ENCODE data around the gene OR2S2. TPM values are rescaled to one million over a fixed set of nuclear protein-coding genes. Genes with fewer than 3 reads are reported as not detected.
"Not testable (repeated sequence)": the region's sequence is repeated elsewhere in the genome, so short reads cannot be mapped to it uniquely, and the experiment has no call there.

The OR2S2 gene
- total RNA-seq, 1 donor from 2014 or later: not detected

- no peak for DNase-seq
Measured at GRCh38 chr9:35933550-35934067, 24.3 kb downstream of the OR2S2 start.

- DNase-seq: no peak
Measured at GRCh38 chr9:35932735-35933134, 25.2 kb downstream of the OR2S2 start.

- no peak for DNase-seq
Measured at GRCh38 chr9:35930989-35931388, 27.0 kb downstream of the OR2S2 start.

GRCh38 chr9:35930521-35930920 is 27.4 kb downstream of the OR2S2 start:
- no peak for DNase-seq

- DNase-seq: no peak
Measured at GRCh38 chr9:35929453-35929718, 28.6 kb downstream of the OR2S2 start.

- no peak for DNase-seq
Measured at GRCh38 chr9:35928591-35929452, 29.1 kb downstream of the OR2S2 start.

- peak; percentile 59 for DNase-seq
Measured at GRCh38 chr9:35923927-35924763, 33.8 kb downstream of the OR2S2 start.

GRCh38 chr9:35923598-35923926 is 34.4 kb downstream of the OR2S2 start:
- no peak for DNase-seq

- DNase-seq: peak; percentile 63
Measured at GRCh38 chr9:35920051-35920620, 37.8 kb downstream of the OR2S2 start.

GRCh38 chr9:35919212-35920008 is 38.5 kb downstream of the OR2S2 start:
- peak; percentile 37 for DNase-seq

GRCh38 chr9:35918780-35919179 is 39.2 kb downstream of the OR2S2 start:
- no peak for DNase-seq

GRCh38 chr9:35917261-35917660 is 40.7 kb downstream of the OR2S2 start:
- DNase-seq: no peak

GRCh38 chr9:35915681-35916294 is 42.2 kb downstream of the OR2S2 start:
- DNase-seq: no peak

- DNase-seq: peak; percentile 56
Measured at GRCh38 chr9:35914301-35914807, 43.6 kb downstream of the OR2S2 start.

GRCh38 chr9:35913429-35913828 is 44.5 kb downstream of the OR2S2 start:
- not testable (repeated sequence) for DNase-seq

- DNase-seq: no peak
Measured at GRCh38 chr9:35912791-35913400, 45.1 kb downstream of the OR2S2 start.

- no peak for DNase-seq
Measured at GRCh38 chr9:35911690-35912089, 46.3 kb downstream of the OR2S2 start.

GRCh38 chr9:35910613-35911359 is 47.2 kb downstream of the OR2S2 start:
- DNase-seq: peak; percentile 91

GRCh38 chr9:35909687-35910612 is 48.0 kb downstream of the OR2S2 start:
- peak; percentile 41 for DNase-seq

GRCh38 chr9:35909274-35909673 is 48.7 kb downstream of the OR2S2 start, which contains the start of gene SPAAR:
Gene SPAAR, plus strand, starts transcription at chr9:35909490. Its CDS starts 974 bp downstream, at chr9:35910464.
- DNase-seq: peak; percentile 74

All from dermis blood vessel endothelial cell (primary cell).